H9 (cell line): ENCODE results near the gene FAHD2A. TPM values are rescaled to one million over a fixed set of nuclear protein-coding genes. Genes with fewer than 3 reads are reported as not detected.

Source experiments
- DNase-seq: peaks from one replicate; pipeline ENCODE4 v3.0.0-alpha.2; 2017
- H2AFZ ChIP-seq: one replicate; pipeline ENCODE4 v1.6.1; 2013; ENCODE audit warnings: mild to moderate bottlenecking, low read length, control low read depth, moderate library complexity
- H2AK5ac ChIP-seq: 2 replicates; pipeline ENCODE4 v1.6.1; 2013; ENCODE audit warnings: low read length, control low read depth, mixed read lengths; ENCODE audit not compliant: insufficient read length
- H2BK120ac ChIP-seq: one replicate; pipeline ENCODE4 v1.6.1; 2013; ENCODE audit warnings: low read depth, mild to moderate bottlenecking, low read length, control low read depth, inconsistent platforms; ENCODE audit not compliant: poor library complexity, severe bottlenecking
- H2BK12ac ChIP-seq: 2 replicates; pipeline ENCODE4 v1.6.1; 2013; ENCODE audit warnings: low read length, control low read depth, mixed read lengths, low read depth; ENCODE audit not compliant: insufficient read length
- H2BK15ac ChIP-seq: 2 replicates; pipeline ENCODE4 v1.6.1; 2013; ENCODE audit warnings: low read depth, low read length, control low read depth
- H2BK20ac ChIP-seq: one replicate; pipeline ENCODE4 v1.6.1; 2013; ENCODE audit warnings: low read depth, mild to moderate bottlenecking, low read length, control low read depth, inconsistent platforms; ENCODE audit not compliant: poor library complexity, severe bottlenecking
- H2BK5ac ChIP-seq: 2 replicates; pipeline ENCODE4 v1.6.1; 2013; ENCODE audit warnings: low read length, control low read depth, mixed read lengths; ENCODE audit not compliant: insufficient read length
- H3K14ac ChIP-seq: 2 replicates; pipeline ENCODE4 v1.6.1; 2013; ENCODE audit warnings: low read length, control low read depth; ENCODE audit not compliant: insufficient read depth
- H3K18ac ChIP-seq: 2 replicates; pipeline ENCODE4 v1.6.1; 2013; ENCODE audit warnings: low read depth, mild to moderate bottlenecking, mixed read lengths, low read length, control low read depth; ENCODE audit not compliant: insufficient read length
- H3K23ac ChIP-seq: 2 replicates; pipeline ENCODE4 v1.6.1; 2013; ENCODE audit warnings: low read length, control low read depth, mixed read lengths, low read depth; ENCODE audit not compliant: insufficient read length
- H3K23me2 ChIP-seq: 2 replicates; pipeline ENCODE4 v1.6.1; 2013; ENCODE audit warnings: low read depth, mild to moderate bottlenecking, mixed read lengths, low read length, control low read depth; ENCODE audit not compliant: insufficient read length, poor library complexity, severe bottlenecking
- H3K27ac ChIP-seq: 2 replicates; pipeline ENCODE4 v1.5.1; 2013; ENCODE audit warnings: low read length, control low read depth, mixed read lengths, low read depth; ENCODE audit not compliant: insufficient read length
- H3K27me3 ChIP-seq: 2 replicates; pipeline ENCODE4 v1.6.1; 2013; ENCODE audit warnings: low read length, control low read depth, inconsistent platforms; ENCODE audit not compliant: insufficient read depth
- H3K4ac ChIP-seq: 2 replicates; pipeline ENCODE4 v1.6.1; 2013; ENCODE audit warnings: low read depth, mild to moderate bottlenecking, control low read depth, inconsistent platforms, low read length, moderate library complexity
- H3K4me1 ChIP-seq: 2 replicates; pipeline ENCODE4 v1.6.1; 2013; ENCODE audit warnings: low read length, control low read depth, inconsistent platforms; ENCODE audit not compliant: insufficient read depth
- H3K4me2 ChIP-seq: 2 replicates; pipeline ENCODE4 v1.6.1; 2013; ENCODE audit warnings: low read length, control low read depth, mixed read lengths; ENCODE audit not compliant: insufficient read length, insufficient read depth
- H3K56ac ChIP-seq: 2 replicates; pipeline ENCODE4 v1.6.1; 2013; ENCODE audit warnings: low read depth, mild to moderate bottlenecking, mixed read lengths, low read length, control low read depth; ENCODE audit not compliant: insufficient read length
- H3K79me1 ChIP-seq: 2 replicates; pipeline ENCODE4 v1.6.1; 2013; ENCODE audit warnings: low read depth, mild to moderate bottlenecking, moderate library complexity, low read length, control low read depth, inconsistent platforms; ENCODE audit not compliant: insufficient read depth, poor library complexity, severe bottlenecking
- H3K79me2 ChIP-seq: 2 replicates; pipeline ENCODE4 v1.6.1; 2013; ENCODE audit warnings: low read length, control low read depth, inconsistent platforms; ENCODE audit not compliant: insufficient read depth
- H3K9ac ChIP-seq: 2 replicates; pipeline ENCODE4 v1.6.1; 2013; ENCODE audit warnings: low read length, control low read depth, mixed read lengths; ENCODE audit not compliant: insufficient read length; ENCODE audit errors: extremely low read depth
- H3K9me3 ChIP-seq: one replicate; pipeline ENCODE4 v1.6.1; 2013; ENCODE audit warnings: low read depth, low read length, inconsistent platforms; ENCODE audit not compliant: control insufficient read depth
- H3T11ph ChIP-seq: one replicate; pipeline ENCODE4 v1.6.1; 2013; ENCODE audit warnings: mild to moderate bottlenecking, low read length, control low read depth, inconsistent platforms
- H4K20me1 ChIP-seq: one replicate; pipeline ENCODE4 v1.6.1; 2013; ENCODE audit not compliant: control insufficient read depth, insufficient read length, insufficient read depth
- H4K5ac ChIP-seq: 2 replicates; pipeline ENCODE4 v1.6.1; 2013; ENCODE audit warnings: low read depth, mild to moderate bottlenecking, mixed read lengths, low read length, control low read depth; ENCODE audit not compliant: insufficient read length
- H4K8ac ChIP-seq: replicated peaks from 2 replicates; pipeline ENCODE4 v1.6.1; 2013; ENCODE audit warnings: low read length, control low read depth, mixed read lengths, low read depth; ENCODE audit not compliant: insufficient read length
- H4K91ac ChIP-seq: 2 replicates; pipeline ENCODE4 v1.6.1; 2013; ENCODE audit warnings: low read depth, mild to moderate bottlenecking, moderate library complexity, mixed read lengths, low read length, control low read depth; ENCODE audit not compliant: insufficient read length
- H3K27ac Mint-ChIP-seq, 3 experiments: 2 replicates in 2 of 3; 3 replicates in 1 of 3; pipeline ENCODE4 v1.8.0; 2020 to 2021; ENCODE audit warnings: mixed read lengths in 3 of 3, mild to moderate bottlenecking in 1 of 3, moderate library complexity in 1 of 3
- H3K27me3 Mint-ChIP-seq: 2 replicates; pipeline ENCODE4 v1.8.0; 2021; ENCODE audit warnings: low read depth, mild to moderate bottlenecking, moderate library complexity, mixed read lengths
- H3K36me3 Mint-ChIP-seq, 3 experiments: 2 replicates in 2 of 3; 3 replicates in 1 of 3; pipeline ENCODE4 v1.8.0; 2020 to 2021; ENCODE audit warnings: low read depth in 3 of 3, mixed read lengths in 3 of 3; ENCODE audit not compliant: insufficient read depth in 1 of 3
- H3K4me1 Mint-ChIP-seq, 2 experiments: 2 replicates each; pipeline ENCODE4 v1.8.0; 2020; ENCODE audit warnings: mixed read lengths in 2 of 2
- H3K4me3 Mint-ChIP-seq, 2 experiments: 2 replicates in 1 of 2; 3 replicates in 1 of 2; pipeline ENCODE4 v1.8.0; 2020 to 2021; ENCODE audit warnings: mild to moderate bottlenecking in 2 of 2, mixed read lengths in 2 of 2, moderate library complexity in 1 of 2
- H3K9me3 Mint-ChIP-seq, 2 experiments: 2 replicates in 1 of 2; 3 replicates in 1 of 2; pipeline ENCODE4 v1.8.0; 2020; ENCODE audit warnings: mild to moderate bottlenecking in 2 of 2, mixed read lengths in 2 of 2, moderate library complexity in 1 of 2
- CTCF ChIP-seq: fragments of 200-600 bp; sonication (generic); conservative IDR thresholded peaks from 3 replicates; pipeline ENCODE4 v1.8.0; 2021; ENCODE audit warnings: antibody characterized with exemption, mild to moderate bottlenecking
- WGBS: extraction: QIAGEN DNeasy Blood & Tissue Kit; methylation state at CpG from one replicate; pipeline ENCODE4 v1.1.7; 2013; ENCODE audit warnings: missing lambda C conversion rate, low lambda C conversion rate, mixed read lengths; ENCODE audit not compliant: insufficient read length; ENCODE audit errors: extremely low coverage; 5-methylcytosine and 5-hydroxymethylcytosine counted together
- total RNA-seq: library from RNA; stranded (reverse); gene quantifications from 2 replicates; pipeline ENCODE4 v1.2.1, GENCODE V29; 2021

FAHD2A gene
- total RNA-seq, 1 experiment from 2014 or later = 39.8 TPM

GRCh38 chr2:95376311-95377215, 25.9 kb upstream of the FAHD2A start:
- H3T11ph ChIP-seq = no peak overlapping the region
- no peak overlapping the region for H2AFZ ChIP-seq
- H2BK5ac ChIP-seq = no peak overlapping the region
- H3K4me2 ChIP-seq = no peak overlapping the region
- Mint-ChIP-seq H3K27ac (no peak overlapping the region; a peak in 1 of 7 replicates), H3K4me1 (peaks cover 13 to 23% of the 10 kb centered on the region in 2 experiments), H3K36me3 (no peaks in the 10 kb centered on the region), H3K4me3 (no peak overlapping the region), H3K9me3 (no peaks in the 10 kb centered on the region), H3K27me3 (peaks cover 14% of the 10 kb centered on the region)
- H2BK12ac ChIP-seq = no peak overlapping the region
- WGBS = no CpG with 5 or more reads among the region's 22 CpGs
- H4K91ac ChIP-seq = no peak overlapping the region
- H2BK20ac ChIP-seq = no peak overlapping the region
- no peak overlapping the region for H3K23ac ChIP-seq
- no peaks in the 10 kb centered on the region for H3K27me3 ChIP-seq
- H2BK15ac ChIP-seq = no peak overlapping the region
- H3K9me3 ChIP-seq = no peaks in the 10 kb centered on the region
- H3K18ac ChIP-seq = no peak overlapping the region
- no peak overlapping the region for H4K8ac ChIP-seq
- no peak overlapping the region for H3K27ac ChIP-seq
- no peaks in the 10 kb centered on the region for H3K4me1 ChIP-seq
- H2BK120ac ChIP-seq = no peak overlapping the region
- no peaks in the 10 kb centered on the region for H3K79me2 ChIP-seq
- H3K14ac ChIP-seq = no peak overlapping the region
- H2AK5ac ChIP-seq = no peak overlapping the region
- H3K9ac ChIP-seq = no peak overlapping the region
- H4K20me1 ChIP-seq = no peaks in the 10 kb centered on the region
- no peak overlapping the region for H3K56ac ChIP-seq
- DNase-seq = peak; percentile 15
- H3K23me2 ChIP-seq = no peaks in the 10 kb centered on the region
- H3K79me1 ChIP-seq = no peaks in the 10 kb centered on the region
- no peak overlapping the region for H4K5ac ChIP-seq
- H3K4ac ChIP-seq = no peak overlapping the region
- TF ChIP-seq CTCF = no peak
